ENCODE measurements around the gene LDB2. TPM values are rescaled to one million over a fixed set of nuclear protein-coding genes. Genes with fewer than 3 reads are reported as not detected.

Gene LDB2
- total RNA-seq, 1 donor: 18.8 TPM

DNA sequence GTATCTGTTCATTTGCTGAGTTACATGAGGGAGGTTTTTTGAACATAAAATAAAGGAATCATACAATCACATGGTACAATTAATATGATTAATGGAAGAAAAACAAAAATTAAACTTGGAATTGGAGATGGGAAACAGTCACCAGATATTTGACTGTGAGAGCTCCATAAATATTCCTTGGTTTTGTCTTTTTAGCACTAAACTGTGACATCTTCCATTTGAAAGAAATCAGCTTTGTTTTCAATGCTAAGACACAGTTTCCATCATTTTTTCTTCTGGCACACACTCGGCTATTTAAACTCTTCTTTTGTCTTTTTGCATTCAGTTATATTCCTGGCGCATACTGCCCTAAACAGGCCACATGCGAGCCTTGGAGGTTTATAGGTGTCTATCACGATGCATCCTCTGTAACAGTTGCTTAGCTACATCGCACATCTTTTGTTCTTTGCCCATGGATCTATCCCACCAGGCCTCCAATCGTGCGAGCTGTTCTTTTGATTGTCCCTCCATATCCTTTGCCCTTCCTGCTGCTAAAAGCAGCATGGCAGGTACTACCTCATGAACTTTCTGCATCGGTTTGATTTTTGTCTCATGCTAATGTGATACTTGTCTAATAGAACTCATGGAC lies 158.3 kb downstream of the LDB2 start:
- no peak for DNase-seq (ENCODE audit: insufficient read length, low spot score, missing footprints)
- no peak overlapping the region for H3K27ac ChIP-seq (ENCODE audit: low read depth, low read length)
- TF ChIP-seq, protein P1, sequence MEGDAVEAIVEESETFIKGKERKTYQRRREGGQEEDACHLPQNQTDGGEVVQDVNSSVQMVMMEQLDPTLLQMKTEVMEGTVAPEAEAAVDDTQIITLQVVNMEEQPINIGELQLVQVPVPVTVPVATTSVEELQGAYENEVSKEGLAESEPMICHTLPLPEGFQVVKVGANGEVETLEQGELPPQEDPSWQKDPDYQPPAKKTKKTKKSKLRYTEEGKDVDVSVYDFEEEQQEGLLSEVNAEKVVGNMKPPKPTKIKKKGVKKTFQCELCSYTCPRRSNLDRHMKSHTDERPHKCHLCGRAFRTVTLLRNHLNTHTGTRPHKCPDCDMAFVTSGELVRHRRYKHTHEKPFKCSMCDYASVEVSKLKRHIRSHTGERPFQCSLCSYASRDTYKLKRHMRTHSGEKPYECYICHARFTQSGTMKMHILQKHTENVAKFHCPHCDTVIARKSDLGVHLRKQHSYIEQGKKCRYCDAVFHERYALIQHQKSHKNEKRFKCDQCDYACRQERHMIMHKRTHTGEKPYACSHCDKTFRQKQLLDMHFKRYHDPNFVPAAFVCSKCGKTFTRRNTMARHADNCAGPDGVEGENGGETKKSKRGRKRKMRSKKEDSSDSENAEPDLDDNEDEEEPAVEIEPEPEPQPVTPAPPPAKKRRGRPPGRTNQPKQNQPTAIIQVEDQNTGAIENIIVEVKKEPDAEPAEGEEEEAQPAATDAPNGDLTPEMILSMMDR (IDR thresholded peaks at IDR 0.05; ENCODE audit: extremely low read depth, low read depth, low read length): no peak
- no peaks in the 10 kb centered on the region for H3K36me3 ChIP-seq (ENCODE audit: insufficient read depth, low read length)
- no peaks in the 10 kb centered on the region for H4K20me1 ChIP-seq (ENCODE audit: insufficient read depth, low read length)
- H3K79me2 ChIP-seq (ENCODE audit: insufficient read depth, low read length): no peaks in the 10 kb centered on the region
- H3K27me3 ChIP-seq (ENCODE audit: insufficient read depth, low read length): no peaks in the 10 kb centered on the region
- no peaks in the 10 kb centered on the region for H3K9me3 ChIP-seq (ENCODE audit: low read depth, low read length)
- H3K4me1 ChIP-seq (ENCODE audit: insufficient read depth, low read length): peaks cover 5% of the 10 kb centered on the region
- H3K4me3 ChIP-seq (ENCODE audit: insufficient read depth, low read length): no peak overlapping the region
- no peak overlapping the region for H2AFZ ChIP-seq (ENCODE audit: low read length)
- no peak overlapping the region for H3K4me2 ChIP-seq (ENCODE audit: insufficient read depth, low read length)

DNA sequence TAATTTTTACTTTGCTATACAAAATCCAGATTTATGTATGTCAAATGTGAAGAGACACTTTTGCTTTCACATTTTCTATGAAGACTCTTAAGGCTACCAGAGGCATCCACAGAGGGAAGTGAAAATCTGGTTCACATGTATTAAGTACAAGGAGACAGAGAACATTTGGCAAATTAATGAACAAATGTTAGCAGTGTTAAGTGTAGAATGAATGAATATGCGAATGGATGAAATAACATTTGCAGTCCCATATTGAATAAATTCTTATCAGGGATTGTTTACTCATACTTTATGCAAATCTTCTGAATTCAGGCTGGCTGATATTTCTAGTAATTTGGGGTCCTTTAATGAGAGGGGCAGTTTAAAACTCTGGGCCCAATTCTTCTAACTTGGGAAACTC lies 159.9 kb downstream of the LDB2 start:
- Histone ChIP-seq H4K20me1 (ENCODE audit: insufficient read depth, low read length) (no peaks in the 10 kb centered on the region), H3K4me3 (ENCODE audit: insufficient read depth, low read length) (no peak overlapping the region), H3K79me2 (ENCODE audit: insufficient read depth, low read length) (no peaks in the 10 kb centered on the region), H2AFZ (ENCODE audit: low read length) (no peak overlapping the region), H3K27ac (ENCODE audit: low read depth, low read length) (no peak overlapping the region), H3K27me3 (ENCODE audit: insufficient read depth, low read length) (no peaks in the 10 kb centered on the region), H3K36me3 (ENCODE audit: insufficient read depth, low read length) (no peaks in the 10 kb centered on the region), H3K4me2 (ENCODE audit: insufficient read depth, low read length) (no peak overlapping the region), H3K9me3 (ENCODE audit: low read depth, low read length) (no peaks in the 10 kb centered on the region), H3K4me1 (ENCODE audit: insufficient read depth, low read length) (no peaks in the 10 kb centered on the region)
- no peak for DNase-seq (ENCODE audit: insufficient read length, low spot score, missing footprints)
- TF ChIP-seq, protein P1 (IDR thresholded peaks at IDR 0.05; ENCODE audit: extremely low read depth, low read depth, low read length): no peak

DNA sequence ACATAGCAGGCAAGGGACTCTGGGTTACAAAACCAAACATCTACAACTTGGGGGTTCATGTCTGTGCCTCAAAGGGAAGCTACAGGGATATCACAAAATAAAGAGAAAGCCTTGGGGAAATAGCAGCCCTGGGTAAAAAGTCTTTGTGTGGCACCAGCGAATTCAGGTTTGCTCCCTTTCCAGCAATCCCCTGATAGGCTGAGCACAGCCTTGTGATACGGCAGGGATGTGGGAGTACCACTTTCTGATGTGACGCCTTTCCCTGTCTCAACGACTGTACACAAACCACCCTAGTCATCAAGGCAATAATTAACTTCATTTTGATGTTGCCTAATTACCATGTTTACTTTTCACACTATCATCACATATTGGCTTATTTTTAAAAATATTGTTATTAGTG lies 164.9 kb downstream of the LDB2 start:
- Histone ChIP-seq H3K36me3 (ENCODE audit: insufficient read depth, low read length) (peaks cover 5% of the 10 kb centered on the region), H3K4me2 (ENCODE audit: insufficient read depth, low read length) (no peak overlapping the region), H3K4me1 (ENCODE audit: insufficient read depth, low read length) (no peaks in the 10 kb centered on the region), H3K4me3 (ENCODE audit: insufficient read depth, low read length) (no peak overlapping the region), H4K20me1 (ENCODE audit: insufficient read depth, low read length) (no peaks in the 10 kb centered on the region), H3K27me3 (ENCODE audit: insufficient read depth, low read length) (no peaks in the 10 kb centered on the region), H3K9me3 (ENCODE audit: low read depth, low read length) (no peaks in the 10 kb centered on the region), H2AFZ (ENCODE audit: low read length) (no peak overlapping the region), H3K79me2 (ENCODE audit: insufficient read depth, low read length) (no peaks in the 10 kb centered on the region), H3K27ac (ENCODE audit: low read depth, low read length) (no peak overlapping the region)
- no peak for DNase-seq (ENCODE audit: insufficient read length, low spot score, missing footprints)
- TF ChIP-seq, protein P1 (IDR thresholded peaks at IDR 0.05; ENCODE audit: extremely low read depth, low read depth, low read length): no peak

DNA sequence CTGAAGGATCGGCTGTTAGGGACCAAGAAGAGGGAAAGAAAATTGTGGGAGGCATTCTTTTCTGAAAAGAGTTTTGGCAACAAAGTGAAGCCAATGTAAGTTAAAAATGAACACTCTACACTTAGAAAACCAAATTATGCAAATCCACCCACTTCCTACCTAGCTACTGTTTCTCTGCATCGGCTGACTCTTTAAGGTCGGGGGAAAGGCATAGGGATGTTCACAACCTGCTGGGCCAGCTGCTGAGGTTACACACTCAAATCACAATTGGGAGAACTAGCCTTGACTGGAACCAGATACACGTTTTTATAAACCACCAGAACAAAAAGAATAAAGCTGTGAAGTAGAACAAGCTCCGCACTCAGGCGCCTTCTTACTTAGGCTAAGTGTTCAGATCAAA lies 165.7 kb downstream of the LDB2 start:
- DNase-seq (ENCODE audit: insufficient read length, low spot score, missing footprints): no peak
- TF ChIP-seq, protein P1 (IDR thresholded peaks at IDR 0.05; ENCODE audit: extremely low read depth, low read depth, low read length): no peak
- H3K4me2 ChIP-seq (ENCODE audit: insufficient read depth, low read length): no peak overlapping the region

More for the DNA sequence above, 165.7 kb downstream of the LDB2 start:
- Histone ChIP-seq H2AFZ (ENCODE audit: low read length) (no peak overlapping the region), H3K9me3 (ENCODE audit: low read depth, low read length) (no peaks in the 10 kb centered on the region), H3K36me3 (ENCODE audit: insufficient read depth, low read length) (peaks cover 5% of the 10 kb centered on the region), H3K27ac (ENCODE audit: low read depth, low read length) (no peak overlapping the region), H3K79me2 (ENCODE audit: insufficient read depth, low read length) (no peaks in the 10 kb centered on the region), H4K20me1 (ENCODE audit: insufficient read depth, low read length) (no peaks in the 10 kb centered on the region), H3K4me3 (ENCODE audit: insufficient read depth, low read length) (no peak overlapping the region), H3K27me3 (ENCODE audit: insufficient read depth, low read length) (no peaks in the 10 kb centered on the region), H3K4me1 (ENCODE audit: insufficient read depth, low read length) (no peaks in the 10 kb centered on the region)

Measured in osteoblast (primary cell).